22Rv1 (cell line): ENCODE results near the gene SORCS2.

Experiments used
- H3K27ac ChIP-seq: fragments of 450-650 bp; 2 replicates; pipeline ENCODE4 v1.5.1; 2017
- ZFX ChIP-seq: fragments of 450-650 bp; IDR thresholded peaks from 2 replicates; pipeline ENCODE4 v1.6.1; 2017; ENCODE audit warnings: antibody characterized with exemption, borderline replicate concordance
- TF ChIP-seq, protein P1 (sequence below): fragments of 450-650 bp; IDR thresholded peaks from 2 replicates; pipeline ENCODE4 v1.5.1; 2017; ENCODE audit warnings: mild to moderate bottlenecking

Gene SORCS2

GRCh38 chr4:7223541-7223940 is 31.2 kb downstream of the SORCS2 start:
- TF ChIP-seq, protein P1, sequence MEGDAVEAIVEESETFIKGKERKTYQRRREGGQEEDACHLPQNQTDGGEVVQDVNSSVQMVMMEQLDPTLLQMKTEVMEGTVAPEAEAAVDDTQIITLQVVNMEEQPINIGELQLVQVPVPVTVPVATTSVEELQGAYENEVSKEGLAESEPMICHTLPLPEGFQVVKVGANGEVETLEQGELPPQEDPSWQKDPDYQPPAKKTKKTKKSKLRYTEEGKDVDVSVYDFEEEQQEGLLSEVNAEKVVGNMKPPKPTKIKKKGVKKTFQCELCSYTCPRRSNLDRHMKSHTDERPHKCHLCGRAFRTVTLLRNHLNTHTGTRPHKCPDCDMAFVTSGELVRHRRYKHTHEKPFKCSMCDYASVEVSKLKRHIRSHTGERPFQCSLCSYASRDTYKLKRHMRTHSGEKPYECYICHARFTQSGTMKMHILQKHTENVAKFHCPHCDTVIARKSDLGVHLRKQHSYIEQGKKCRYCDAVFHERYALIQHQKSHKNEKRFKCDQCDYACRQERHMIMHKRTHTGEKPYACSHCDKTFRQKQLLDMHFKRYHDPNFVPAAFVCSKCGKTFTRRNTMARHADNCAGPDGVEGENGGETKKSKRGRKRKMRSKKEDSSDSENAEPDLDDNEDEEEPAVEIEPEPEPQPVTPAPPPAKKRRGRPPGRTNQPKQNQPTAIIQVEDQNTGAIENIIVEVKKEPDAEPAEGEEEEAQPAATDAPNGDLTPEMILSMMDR, result no peak
- no peak for TF ChIP-seq ZFX
- no peak overlapping the region for H3K27ac ChIP-seq

- TF ChIP-seq, protein P1, result no peak
- TF ChIP-seq ZFX, result no peak
- no peak overlapping the region for H3K27ac ChIP-seq
These were observed 31.7 kb downstream of the SORCS2 start for GRCh38 chr4:7224001-7224400.

GRCh38 chr4:7224878-7225533 is 32.7 kb downstream of the SORCS2 start:
- no peak for TF ChIP-seq ZFX
- H3K27ac ChIP-seq, result no peak overlapping the region

GRCh38 chr4:7226439-7226838 is 34.1 kb downstream of the SORCS2 start:
- no peak for TF ChIP-seq ZFX
- TF ChIP-seq, protein P1, result no peak
- H3K27ac ChIP-seq, result no peak overlapping the region

DNA sequence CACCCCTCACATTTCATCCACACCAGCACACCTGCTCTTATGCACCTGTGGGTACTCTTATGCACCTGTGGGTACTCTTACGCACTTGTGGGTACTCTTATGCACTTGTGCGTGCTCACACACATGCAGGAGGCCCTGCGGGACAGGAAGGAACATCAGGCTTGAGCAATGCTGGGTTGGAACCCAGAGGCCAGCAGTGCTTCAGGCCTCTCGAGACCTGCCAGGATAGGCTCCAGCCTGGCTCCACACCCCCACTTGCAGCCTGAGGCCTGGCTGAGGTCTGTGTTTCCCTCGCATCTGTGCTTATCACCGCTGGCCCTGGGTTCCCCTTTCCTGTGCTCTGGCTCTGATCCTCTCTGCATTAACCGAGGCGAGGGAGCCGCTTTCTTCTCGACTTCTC is 34.7 kb downstream of the SORCS2 start:
- TF ChIP-seq, protein P1, result no peak
- no peak overlapping the region for H3K27ac ChIP-seq

DNA sequence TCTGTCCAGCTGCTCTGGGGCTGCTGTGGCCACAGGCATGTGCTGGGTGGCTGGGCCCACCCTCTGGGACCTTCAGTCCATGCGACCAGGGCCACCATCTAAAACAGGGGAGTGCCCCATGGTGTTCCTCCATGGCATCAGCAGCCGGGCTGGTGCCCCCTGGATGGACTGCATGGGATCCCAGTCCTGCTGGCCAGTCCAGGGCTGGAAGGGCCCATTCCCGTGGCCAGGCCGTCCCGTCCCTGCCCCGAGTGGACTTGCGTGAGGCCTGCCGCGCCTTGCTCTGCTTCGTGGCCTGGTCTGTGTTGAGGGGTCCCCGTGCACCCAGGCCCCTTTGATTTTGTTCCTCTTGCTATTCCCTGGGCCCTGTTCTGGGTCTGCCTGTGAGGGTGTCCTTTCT is 36.4 kb downstream of the SORCS2 start:
- no peak overlapping the region for H3K27ac ChIP-seq
- TF ChIP-seq ZFX, result no peak
- TF ChIP-seq, protein P1, result no peak

DNA sequence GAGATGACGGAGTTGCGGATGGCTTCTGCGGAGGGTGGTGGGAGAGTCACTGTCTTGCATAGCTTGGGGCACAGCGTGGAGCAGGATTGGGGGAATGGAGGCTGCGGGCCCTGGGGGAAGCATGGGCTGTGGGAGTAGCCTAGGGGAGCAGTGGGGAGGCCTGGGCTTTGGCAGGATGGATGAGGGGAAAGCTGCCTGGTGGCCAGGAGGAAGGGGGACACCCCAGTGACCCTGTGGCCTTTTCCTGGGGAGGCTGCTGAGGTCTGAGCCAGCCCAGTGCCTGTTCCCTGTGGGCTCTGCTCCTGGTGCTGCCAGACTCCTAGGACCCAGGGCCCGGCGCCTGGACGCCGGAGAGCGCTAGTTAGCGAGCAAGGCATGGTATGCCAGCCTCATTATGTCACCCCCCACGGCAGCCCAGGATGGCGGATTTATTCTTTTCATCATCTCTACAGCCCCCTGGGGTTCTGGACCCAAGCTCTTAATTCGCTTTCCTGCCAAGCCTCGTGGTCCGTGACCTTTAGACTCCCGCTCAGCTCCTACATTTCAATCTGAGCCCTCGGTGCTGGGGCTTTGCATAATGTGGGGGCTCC is 39.8 kb downstream of the SORCS2 start:
- H3K27ac ChIP-seq, result no peak overlapping the region
- TF ChIP-seq, protein P1, result no peak
- no peak for TF ChIP-seq ZFX

DNA sequence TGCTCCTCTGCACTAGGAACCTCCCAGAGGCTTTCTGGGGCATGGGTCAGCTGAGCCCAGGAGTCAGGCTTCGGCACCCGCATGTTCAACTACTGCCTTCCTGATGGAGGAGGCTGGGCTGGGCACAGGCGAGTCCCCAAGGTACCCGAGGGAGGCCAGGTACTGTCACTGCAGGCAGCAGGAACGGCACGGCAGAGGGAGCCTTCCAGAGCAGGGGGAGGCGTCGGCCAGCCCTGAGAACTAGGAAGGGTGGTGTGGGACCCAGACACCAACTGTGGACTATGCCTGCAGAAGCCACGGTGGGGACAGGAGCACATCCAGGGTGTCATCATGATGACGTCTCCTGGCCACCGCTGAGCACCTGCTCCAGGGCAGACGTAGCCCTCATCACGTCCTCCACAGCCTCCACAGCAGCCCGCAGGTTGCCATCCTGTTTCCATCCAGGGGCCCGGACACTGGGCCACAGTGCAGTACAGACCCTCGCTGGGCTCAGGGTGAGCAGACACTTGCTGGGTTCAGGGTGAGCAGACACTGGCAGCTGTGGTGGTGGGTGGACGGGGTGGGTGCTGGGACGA is 40.8 kb downstream of the SORCS2 start:
- TF ChIP-seq ZFX, result no peak
- TF ChIP-seq, protein P1, result no peak
- no peak overlapping the region for H3K27ac ChIP-seq
